Measurements from ENCODE around the gene CASP14.

The CASP14 gene

DNA sequence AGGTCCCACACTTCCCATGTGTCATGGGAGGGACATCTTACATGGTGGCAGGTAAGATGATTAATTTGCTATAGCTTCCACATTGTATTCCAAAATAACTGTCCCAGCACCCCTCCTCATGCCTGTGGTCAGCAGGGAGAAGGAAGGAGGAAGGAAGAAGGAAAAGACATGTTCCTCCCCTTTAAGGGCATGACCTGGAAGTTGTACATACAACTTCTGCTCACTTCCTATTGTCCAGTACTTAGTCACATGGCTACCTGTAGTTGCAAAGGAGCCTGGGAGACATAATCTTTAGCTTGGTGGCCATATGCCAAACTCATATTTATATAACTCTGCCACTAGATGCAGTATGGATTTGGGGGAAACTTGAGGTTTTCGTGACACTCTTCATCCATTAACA is 17.6 kb upstream of the CASP14 start:
- TF ChIP-seq, protein P1, sequence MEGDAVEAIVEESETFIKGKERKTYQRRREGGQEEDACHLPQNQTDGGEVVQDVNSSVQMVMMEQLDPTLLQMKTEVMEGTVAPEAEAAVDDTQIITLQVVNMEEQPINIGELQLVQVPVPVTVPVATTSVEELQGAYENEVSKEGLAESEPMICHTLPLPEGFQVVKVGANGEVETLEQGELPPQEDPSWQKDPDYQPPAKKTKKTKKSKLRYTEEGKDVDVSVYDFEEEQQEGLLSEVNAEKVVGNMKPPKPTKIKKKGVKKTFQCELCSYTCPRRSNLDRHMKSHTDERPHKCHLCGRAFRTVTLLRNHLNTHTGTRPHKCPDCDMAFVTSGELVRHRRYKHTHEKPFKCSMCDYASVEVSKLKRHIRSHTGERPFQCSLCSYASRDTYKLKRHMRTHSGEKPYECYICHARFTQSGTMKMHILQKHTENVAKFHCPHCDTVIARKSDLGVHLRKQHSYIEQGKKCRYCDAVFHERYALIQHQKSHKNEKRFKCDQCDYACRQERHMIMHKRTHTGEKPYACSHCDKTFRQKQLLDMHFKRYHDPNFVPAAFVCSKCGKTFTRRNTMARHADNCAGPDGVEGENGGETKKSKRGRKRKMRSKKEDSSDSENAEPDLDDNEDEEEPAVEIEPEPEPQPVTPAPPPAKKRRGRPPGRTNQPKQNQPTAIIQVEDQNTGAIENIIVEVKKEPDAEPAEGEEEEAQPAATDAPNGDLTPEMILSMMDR (IDR thresholded peaks at IDR 0.05; ENCODE audit: low read length), result no peak
- DNase-seq, result no peak
- no peaks in the 10 kb centered on the region for H3K4me1 ChIP-seq (ENCODE audit: low read length)
- no peaks in the 10 kb centered on the region for H3K9me3 ChIP-seq (replicated peaks; ENCODE audit: insufficient read depth, low read length)
- H3K9me2 ChIP-seq (replicated peaks; ENCODE audit: insufficient read depth, low read length), result no peaks in the 10 kb centered on the region
- H3K27me3 ChIP-seq (replicated peaks; ENCODE audit: insufficient read depth, low read length), result peaks cover 67% of the 10 kb centered on the region
- no peaks in the 10 kb centered on the region for H3F3A ChIP-seq (ENCODE audit: insufficient read depth, low read length)
- H2AFZ ChIP-seq (ENCODE audit: low read length), result no peak overlapping the region
- H3K9ac ChIP-seq (ENCODE audit: low read length), result no peak overlapping the region
- H3K4me3 ChIP-seq (ENCODE audit: low read length), result no peak overlapping the region
- no peaks in the 10 kb centered on the region for H3K79me2 ChIP-seq (ENCODE audit: low read length)
- H3K36me3 ChIP-seq (replicated peaks; ENCODE audit: insufficient read depth, low read length), result no peaks in the 10 kb centered on the region
- no peaks in the 10 kb centered on the region for H4K20me1 ChIP-seq (ENCODE audit: insufficient read depth, low read length)
- no peak overlapping the region for H3K27ac ChIP-seq (ENCODE audit: low read length)
- H3K4me2 ChIP-seq (ENCODE audit: low read depth, low read length), result no peak overlapping the region

DNA sequence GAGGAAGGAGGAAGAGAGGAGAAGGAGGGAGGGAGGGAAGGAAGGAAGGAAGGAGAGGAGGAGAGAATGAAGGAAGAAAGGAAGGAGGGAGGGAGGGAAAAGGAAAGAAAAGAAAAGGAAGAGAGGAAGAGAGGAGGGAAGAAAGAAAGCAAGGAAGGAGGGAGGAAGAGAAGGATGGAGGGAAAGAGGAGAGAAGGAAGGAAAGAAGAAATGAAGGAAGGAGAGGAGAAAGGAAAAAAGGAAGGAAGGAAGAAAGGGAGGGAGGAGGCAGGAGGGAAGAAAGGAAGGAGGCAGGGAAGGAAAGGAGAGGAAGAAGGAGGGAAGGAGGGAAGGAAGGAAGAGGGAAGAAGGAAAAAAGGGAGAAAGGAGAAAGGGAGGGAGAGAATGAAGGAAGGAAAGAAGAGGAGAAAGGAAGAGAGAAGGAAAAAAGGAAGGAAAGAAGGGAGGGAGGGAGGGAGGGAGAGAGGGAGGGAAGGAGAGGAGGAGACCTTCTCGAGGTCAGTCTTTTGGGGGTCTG is 13.4 kb upstream of the CASP14 start:
- no peaks in the 10 kb centered on the region for H3K79me2 ChIP-seq (ENCODE audit: low read length)
- no peak overlapping the region for H2AFZ ChIP-seq (ENCODE audit: low read length)
- no peaks in the 10 kb centered on the region for H4K20me1 ChIP-seq (ENCODE audit: insufficient read depth, low read length)
- H3K4me2 ChIP-seq (ENCODE audit: low read depth, low read length), result no peak overlapping the region
- peaks cover 78% of the 10 kb centered on the region for H3K27me3 ChIP-seq (replicated peaks; ENCODE audit: insufficient read depth, low read length)
- H3K9me2 ChIP-seq (replicated peaks; ENCODE audit: insufficient read depth, low read length), result no peaks in the 10 kb centered on the region
- no peaks in the 10 kb centered on the region for H3K4me1 ChIP-seq (ENCODE audit: low read length)
- H3F3A ChIP-seq (ENCODE audit: insufficient read depth, low read length), result no peaks in the 10 kb centered on the region
- H3K4me3 ChIP-seq (ENCODE audit: low read length), result no peak overlapping the region
- DNase-seq, result no peak
- H3K27ac ChIP-seq (ENCODE audit: low read length), result no peak overlapping the region
- H3K36me3 ChIP-seq (replicated peaks; ENCODE audit: insufficient read depth, low read length), result no peaks in the 10 kb centered on the region
- no peak for TF ChIP-seq EZH2 (optimal IDR thresholded peaks at IDR 0.05; ENCODE audit: low read depth, low read length)
- no peak for TF ChIP-seq EZH2phosphoT487 (IDR thresholded peaks at IDR 0.05; ENCODE audit: low read length)
- TF ChIP-seq, protein P1 (IDR thresholded peaks at IDR 0.05; ENCODE audit: low read length), result no peak
- H3K9me3 ChIP-seq (replicated peaks; ENCODE audit: insufficient read depth, low read length), result no peaks in the 10 kb centered on the region
- no peak overlapping the region for H3K9ac ChIP-seq (ENCODE audit: low read length)

- Histone ChIP-seq H3K36me3 (replicated peaks; ENCODE audit: insufficient read depth, low read length) (no peaks in the 10 kb centered on the region), H3K79me2 (ENCODE audit: low read length) (no peaks in the 10 kb centered on the region), H3K27ac (ENCODE audit: low read length) (no peak overlapping the region), H3K9me2 (replicated peaks; ENCODE audit: insufficient read depth, low read length) (no peaks in the 10 kb centered on the region), H4K20me1 (ENCODE audit: insufficient read depth, low read length) (no peaks in the 10 kb centered on the region), H2AFZ (ENCODE audit: low read length) (no peak overlapping the region), H3K9ac (ENCODE audit: low read length) (no peak overlapping the region), H3K4me2 (ENCODE audit: low read depth, low read length) (no peak overlapping the region), H3K4me3 (ENCODE audit: low read length) (no peak overlapping the region), H3K4me1 (ENCODE audit: low read length) (no peaks in the 10 kb centered on the region), H3K27me3 (replicated peaks; ENCODE audit: insufficient read depth, low read length) (peaks cover 66% of the 10 kb centered on the region), H3K9me3 (replicated peaks; ENCODE audit: insufficient read depth, low read length) (no peaks in the 10 kb centered on the region), H3F3A (ENCODE audit: insufficient read depth, low read length) (no peaks in the 10 kb centered on the region)
- DNase-seq, result no peak
- no peak for TF ChIP-seq EZH2phosphoT487 (IDR thresholded peaks at IDR 0.05; ENCODE audit: low read length)
- TF ChIP-seq EZH2 (optimal IDR thresholded peaks at IDR 0.05; ENCODE audit: low read depth, low read length), result no peak
- TF ChIP-seq, protein P1 (IDR thresholded peaks at IDR 0.05; ENCODE audit: low read length), result no peak
Measured at GRCh38 chr19:15037586-15037985, 11.7 kb upstream of the CASP14 start.

All from MM.1S (cell line).